K562 (cell line): ENCODE data around the gene BEST2. TPM values are rescaled to one million over a fixed set of nuclear protein-coding genes. Genes with fewer than 3 reads are reported as not detected.

Experiments used
- ATAC-seq: fragments of 200-7000 bp; cut with Tn5 transposase; 3 replicates; pipeline ENCODE4 v1.9.1; 2020; ENCODE audit warnings: moderate library complexity
- BruUV-seq: library from RNA; stranded (reverse); fragments of 400-500 nt; replicated peaks from 2 replicates; lab custom pipeline; 2021; lab: Mats Ljungman, UMichigan
- CTCF ChIA-PET: fragments of 300-600 bp; formaldehyde crosslinking; extraction: SDS; loops from one replicate; lab custom pipeline; 2021; ENCODE audit warnings: low intra/inter-chr PET ratio; lab: Yijun Ruan, JAX
- POLR2A ChIA-PET: fragments of 300-600, 350-650 bp; sonication (Branson Sonifier 250); formaldehyde crosslinking; extraction: SDS; loops from one replicate; lab custom pipeline; 2021; ENCODE audit warnings: antibody characterized with exemption, inconsistent platforms; lab: Yijun Ruan, JAX
- DNase-seq, 4 experiments: peaks; one replicate each; pipeline versions ENCODE4 v3.0.0 to v3.0.0-alpha.2; 2011 to 2018; ENCODE audit warnings: low spot score in 3 of 4, mixed read lengths in 3 of 4; ENCODE audit errors: extremely low read depth in 1 of 4
- FAIRE-seq: peaks from 2 replicates; lab custom pipeline; 2011; peaks lifted over from hg19 to GRCh38; lab: Jason Lieb, UNC
- H2AFZ ChIP-seq: 2 replicates; pipeline ENCODE4 v1.6.0; 2011; ENCODE audit warnings: low read depth, low read length, control low read depth, inconsistent platforms
- H3K27ac ChIP-seq: fragments of 200-600 bp; 3 replicates; pipeline ENCODE4 v1.8.0; 2011; ENCODE audit warnings: low read depth, mild to moderate bottlenecking, control low read depth, inconsistent platforms, low read length, moderate library complexity, mixed read lengths; ENCODE audit errors: extremely low read depth
- H3K27me3 ChIP-seq, 2 experiments: fragments of 300-600 bp in 1 of 2; 2 replicates in 1 of 2; 3 replicates in 1 of 2; pipeline versions ENCODE4 v1.6.0 to v1.8.0; 2011; ENCODE audit warnings: inconsistent platforms in 2 of 2, low read length in 2 of 2, mild to moderate bottlenecking in 1 of 2, mixed read lengths in 1 of 2, moderate library complexity in 1 of 2; ENCODE audit not compliant: control insufficient read depth in 2 of 2, insufficient read depth in 2 of 2
- H3K36me3 ChIP-seq: fragments of 300-600 bp; 3 replicates; pipeline ENCODE4 v1.8.0; 2011; ENCODE audit warnings: mild to moderate bottlenecking, low read length, inconsistent platforms; ENCODE audit not compliant: control insufficient read depth, insufficient read depth
- H3K4me1 ChIP-seq, 2 experiments: fragments of 200-600 bp in 1 of 2; replicated peaks in 1 of 2; 2 replicates in 1 of 2; 3 replicates in 1 of 2; pipeline versions ENCODE4 v1.5.1 to v1.8.0; 2011; ENCODE audit warnings: inconsistent platforms in 2 of 2, low read length in 2 of 2, mild to moderate bottlenecking in 1 of 2, mixed read lengths in 1 of 2, moderate library complexity in 1 of 2; ENCODE audit not compliant: control insufficient read depth in 2 of 2, insufficient read depth in 2 of 2
- H3K4me2 ChIP-seq: 2 replicates; pipeline ENCODE4 v1.6.1; 2011; ENCODE audit warnings: low read length, control low read depth, inconsistent platforms, mixed read lengths; ENCODE audit not compliant: insufficient read depth
- H3K4me3 ChIP-seq: fragments of 200-600 bp; sonication (generic), shearing (Covaris generic); 2 replicates; pipeline ENCODE4 v1.5.1; 2016; ENCODE audit warnings: control low read depth, inconsistent platforms
- H3K79me2 ChIP-seq: fragments of 200-600 bp; 3 replicates; pipeline ENCODE4 v1.8.0; 2011; ENCODE audit warnings: low read length, inconsistent platforms; ENCODE audit not compliant: control insufficient read depth, insufficient read depth
- H3K9ac ChIP-seq, 2 experiments: 2 replicates each; pipeline versions ENCODE4 v1.6.0 to v1.6.1; 2011; ENCODE audit warnings: low read depth in 2 of 2, low read length in 2 of 2, control low read depth in 1 of 2, inconsistent platforms in 1 of 2, mild to moderate bottlenecking in 1 of 2, mixed read lengths in 1 of 2; ENCODE audit not compliant: insufficient read depth in 1 of 2
- H3K9me1 ChIP-seq: one replicate; pipeline ENCODE4 v1.6.0; 2011; ENCODE audit warnings: inconsistent platforms, mild to moderate bottlenecking, low read length, moderate library complexity; ENCODE audit not compliant: control insufficient read depth, insufficient read depth
- H3K9me3 ChIP-seq: replicated peaks from 2 replicates; pipeline ENCODE4 v1.5.1; 2011; ENCODE audit warnings: low read depth, low read length, inconsistent platforms; ENCODE audit not compliant: control insufficient read depth, insufficient read depth
- H4K20me1 ChIP-seq: replicated peaks from 2 replicates; pipeline ENCODE4 v1.6.1; 2011; ENCODE audit warnings: low read length, inconsistent platforms, mixed read lengths; ENCODE audit not compliant: control insufficient read depth, insufficient read depth
- ATF7 ChIP-seq: fragments of 450-650 bp; IDR thresholded peaks from 2 replicates; pipeline ENCODE4 v1.7.1; 2014; ENCODE audit warnings: mild to moderate bottlenecking, moderate library complexity
- FOXK2 ChIP-seq, 2 experiments: fragments of 450-650 bp; IDR thresholded peaks in 1 of 2; conservative IDR thresholded peaks in 1 of 2; 2 replicates each; pipeline ENCODE4 v1.6.1; 2016; ENCODE audit warnings: low read depth in 2 of 2, mild to moderate bottlenecking in 1 of 2
- GTF2A2 ChIP-seq: IDR thresholded peaks from 2 replicates; pipeline ENCODE4 v1.6.1; 2016; ENCODE audit warnings: mild to moderate bottlenecking, missing genetic modification characterization, missing compliant biosample characterization
- HDGF ChIP-seq: fragments of 450-650 bp; IDR thresholded peaks from 2 replicates; pipeline ENCODE4 v1.6.1; 2016
- HMG20B ChIP-seq: fragments of 250-450 bp; sonication (Bioruptor Pico); IDR thresholded peaks from 2 replicates; pipeline ENCODE4 v1.5.0; 2021; ENCODE audit warnings: mild to moderate bottlenecking
- KDM1A ChIP-seq, 2 experiments: fragments of 450-650 bp; IDR thresholded peaks; 2 replicates each; pipeline ENCODE4 v1.6.1; 2016; ENCODE audit warnings: mild to moderate bottlenecking in 2 of 2
- LARP7 ChIP-seq: fragments of 450-650 bp; IDR thresholded peaks from 2 replicates; pipeline ENCODE4 v1.6.1; 2016
- LEF1 ChIP-seq: fragments of 450-650 bp; IDR thresholded peaks from 2 replicates; pipeline ENCODE4 v1.6.1; 2016; ENCODE audit warnings: mild to moderate bottlenecking
- MECOM ChIP-seq: fragments of 250-450 bp; sonication (Bioruptor Pico); IDR thresholded peaks from 2 replicates; pipeline ENCODE4 v1.8.0; 2022; ENCODE audit warnings: inconsistent platforms
- MNT ChIP-seq, 2 experiments: fragments of 450-650 bp; conservative IDR thresholded peaks; 2 replicates each; pipeline ENCODE4 v1.6.1; 2017; ENCODE audit warnings: mild to moderate bottlenecking in 2 of 2, moderate library complexity in 2 of 2
- MYC ChIP-seq, 2 experiments: fragments of 250-450 bp in 1 of 2; sonication (Bioruptor Pico) in 1 of 2; IDR thresholded peaks; 2 replicates each; pipeline versions ENCODE4 v1.5.1 to v1.6.1; 2012 to 2021; ENCODE audit warnings: low read depth in 2 of 2, borderline replicate concordance in 1 of 2, improper control_type of control experiment in 1 of 2, low read length in 1 of 2, mild to moderate bottlenecking in 1 of 2, moderate library complexity in 1 of 2
- NFRKB ChIP-seq: fragments of 450-650 bp; IDR thresholded peaks from 2 replicates; pipeline ENCODE4 v1.6.1; 2016; ENCODE audit warnings: low read depth
- NUFIP1 ChIP-seq: fragments of 450-650 bp; IDR thresholded peaks from 2 replicates; pipeline ENCODE4 v1.6.1; 2018; ENCODE audit not compliant: partially characterized antibody
- PKNOX1 ChIP-seq: fragments of 450-650 bp; IDR thresholded peaks from 2 replicates; pipeline ENCODE4 v1.6.1; 2016
- SAP30 ChIP-seq: fragments of 200-600 bp; sonication (generic); IDR thresholded peaks from 2 replicates; pipeline ENCODE4 v1.6.1; 2012; ENCODE audit warnings: borderline replicate concordance, low read depth, mild to moderate bottlenecking, moderate library complexity, low read length, control low read depth, inconsistent platforms; ENCODE audit not compliant: insufficient read depth, poor library complexity, severe bottlenecking
- SMARCA5 ChIP-seq: fragments of 450-650 bp; IDR thresholded peaks from 2 replicates; pipeline ENCODE4 v1.6.1; 2016
- ZFP91 ChIP-seq: sonication (generic); formaldehyde crosslinking; IDR thresholded peaks from 2 replicates; pipeline ENCODE4 v1.8.0; 2022; ENCODE audit warnings: mild to moderate bottlenecking, missing genetic modification reagents
- ZNF175 ChIP-seq: fragments of 200-800 bp; sonication (Bioruptor generic); IDR thresholded peaks from 2 replicates; pipeline ENCODE4 v1.6.1; 2016; ENCODE audit warnings: low read depth, mild to moderate bottlenecking, missing genetic modification characterization, missing compliant biosample characterization
- ZNF3 ChIP-seq: fragments of 250-450 bp; sonication (Bioruptor Pico); IDR thresholded peaks from 2 replicates; pipeline ENCODE4 v1.5.0; 2021; ENCODE audit warnings: mild to moderate bottlenecking, moderate library complexity
- ZNF717 ChIP-seq: fragments of 250-450 bp; sonication (Bioruptor Pico); IDR thresholded peaks from 2 replicates; pipeline ENCODE4 v1.5.0; 2021
- WGBS: fragments of 100-300 bp; shearing (Covaris generic); methylation state at CpG from one replicate; pipeline ENCODE4 v1.1.6; 2016; ENCODE audit warnings: low coverage, mixed read lengths; ENCODE audit not compliant: insufficient coverage; ENCODE audit errors: missing lambda C conversion rate; 5-methylcytosine and 5-hydroxymethylcytosine counted together
- in situ Hi-C: fragments of 300-500 bp; cut with MboI; formaldehyde crosslinking; loops from 4 replicates; pipeline ENCODE4 v1.15.0; 2018; ENCODE audit warnings: inconsistent platforms, mixed read lengths
- intact Hi-C: fragments of 100-400 bp; cut with micrococcal nuclease; formaldehyde crosslinking; loops from 2 replicates; pipeline ENCODE4 v1.14.2; 2022
- polyA plus RNA-seq, 8 experiments: library from polyadenylated mRNA; depleted of rRNA in 4 of 8; stranded (reverse) in 5 of 8; unstranded in 3 of 8; fragments of >200 nt; fragmentation: Nextera tagmentation in 2 of 8; fragmentation: Illumina TruSeq in 1 of 8; extraction: Ambion mirVana in 2 of 8; extraction: Trizol in 1 of 8; gene quantifications; 2 replicates each; pipeline versions ENCODE4 v1.2.1 to v1.2.3, GENCODE V29; 2011 to 2014; ENCODE audit warnings: inconsistent platforms in 1 of 8, missing spikeins in 1 of 8
- total RNA-seq, 7 experiments: library from RNA; depleted of rRNA in 6 of 7; stranded (reverse); fragments of >200 nt in 6 of 7; fragmentation: Illumina TruSeq in 2 of 7; extraction: Trizol in 2 of 7; gene quantifications; 2 replicates each; pipeline versions ENCODE4 v1.2.1 to v1.2.3, GENCODE V29; 2011 to 2021; ENCODE audit warnings: low replicate concordance in 1 of 7

The BEST2 gene
- total and polyA plus RNA-seq, 9 of the 15 experiments (the other 6 are each of a cell fraction or from before 2014, with no cell fraction given), result not detected

GRCh38 chr19:12782174-12782423 lies 30.5 kb downstream of the BEST2 start:
- peak; percentile 32 for FAIRE-seq
- peak overlapping the region; percentile 93 for H2AFZ ChIP-seq
- H3K9ac ChIP-seq, result peak overlapping the region; percentile 72 to 91
- peak overlapping the region; percentile 97 for H3K27ac ChIP-seq
- H3K4me3 ChIP-seq, result peak overlapping the region; percentile 43
- H3K36me3 ChIP-seq, result no peaks in the 10 kb centered on the region
- H3K9me3 ChIP-seq, result no peaks in the 10 kb centered on the region
- TF ChIP-seq HMG20B (CRISPR knock-in tag) (0 out of 2 replicates have a peak, but pooled peaks have one; percentile 52), ZNF3 (CRISPR knock-in tag) (peak; percentile 67; the same call in 1 of the 2 replicates), ATF7 (no peak), FOXK2 (conservative IDR thresholded peaks at IDR 0.05 in 1 of 2, IDR thresholded peaks at IDR 0.05 in 1 of 2; ENCODE audit: low read depth in 2 of 2) (0 out of 4 replicates have a peak, but pooled peaks of 1 of the 2 experiments have one; percentile 35), HDGF (peak; percentile 92), MNT (conservative IDR thresholded peaks at IDR 0.05) (no peak), ZNF717 (CRISPR knock-in tag) (0 out of 2 replicates have a peak, but pooled peaks have one; percentile 54), ZFP91 (CRISPR knock-in tag) (no peak), SMARCA5 (peak; percentile 67; the same call in 1 of the 2 replicates), NFRKB (0 out of 2 replicates have a peak, but pooled peaks have one; percentile 26), KDM1A (IDR thresholded peaks at IDR 0.05) (peak in 1 of 2 experiments; percentile 58; a peak in 2 of 4 replicates), LEF1 (peak; percentile 57; the same call in 1 of the 2 replicates), ZNF175 (CRISPR knock-in tag) (0 out of 2 replicates have a peak, but pooled peaks have one; percentile 12), MECOM (CRISPR knock-in tag) (0 out of 2 replicates have a peak, but pooled peaks have one; percentile 25), LARP7 (peak; percentile 55; the same call in 1 of the 2 replicates), NUFIP1 (no peak), PKNOX1 (peak; percentile 84), MYC (IDR thresholded peaks at IDR 0.05; ENCODE audit: low read depth, low read length) (no peak), MYC (CRISPR knock-in tag; IDR thresholded peaks at IDR 0.05; ENCODE audit: borderline replicate concordance, low read depth) (peak; percentile 33; the same call in 1 of the 2 replicates), GTF2A2 (tag) (no peak), SAP30 (peak; percentile 9)
- 10% methylated on average over 12 of the region's 12 CpGs for WGBS
- DNase-seq, result no peak
- POLR2A ChIA-PET, result interaction anchor here (1.0 to 2.2 kb wide), 3 partner anchors 10 to 99 kb away, joined by 3 to 39 read pairs (median 4); partner anchors contain the start of genes DNASE2 and JUNB
- intact Hi-C loops (no loop called here), in situ Hi-C loops (no loop called here)
- H3K79me2 ChIP-seq, result no peaks in the 10 kb centered on the region
- ATAC-seq, result no peak
- H4K20me1 ChIP-seq, result no peaks in the 10 kb centered on the region
- no TSS peak for BruUV-seq
- peak overlapping the region; percentile 78 for H3K4me2 ChIP-seq
- no peaks in the 10 kb centered on the region for H3K27me3 ChIP-seq
- CTCF ChIA-PET, result interaction anchor here (0.7 kb wide), 1 partner anchor 184 kb away, joined by 3 read pairs; no protein-coding TSS in a partner anchor
- no peaks in the 10 kb centered on the region for H3K9me1 ChIP-seq
- peaks cover 63 to 80% of the 10 kb centered on the region in 2 experiments for H3K4me1 ChIP-seq
